GM12878 (cell line): ENCODE measurements around the gene SLC26A8.

Experiments
- CHD2 ChIP-seq: IDR thresholded peaks from 2 replicates; pipeline ENCODE4 v1.6.1; 2011; ENCODE audit warnings: low read depth, low read length, improper control_type of control experiment, borderline replicate concordance
- CTCF ChIP-seq, 3 experiments: IDR thresholded peaks in 2 of 3; conservative IDR thresholded peaks in 1 of 3; 2 replicates each; pipeline ENCODE4 v1.5.1; 2011; ENCODE audit warnings: low read depth in 3 of 3, low read length in 3 of 3, mild to moderate bottlenecking in 3 of 3, control low read depth in 2 of 3, moderate library complexity in 2 of 3, inconsistent platforms in 1 of 3, mixed read lengths in 1 of 3; ENCODE audit not compliant: control insufficient read depth in 2 of 3, insufficient read depth in 1 of 3; ENCODE audit errors: extremely low read depth in 1 of 3
- SKIL ChIP-seq: fragments of 450-650 bp; IDR thresholded peaks from 2 replicates; pipeline ENCODE4 v1.6.1; 2017; ENCODE audit warnings: mild to moderate bottlenecking, low read depth, inconsistent platforms; ENCODE audit not compliant: poor library complexity, severe bottlenecking
- ZBTB33 ChIP-seq: fragments of 450-650 bp; IDR thresholded peaks from 2 replicates; pipeline ENCODE4 v1.6.1; 2017; ENCODE audit warnings: mild to moderate bottlenecking

- TF ChIP-seq CTCF (IDR thresholded peaks at IDR 0.05 in 2 of 3, conservative IDR thresholded peaks at IDR 0.05 in 1 of 3; ENCODE audit: control insufficient read depth in 2 of 3, extremely low read depth in 1 of 3, insufficient read depth in 1 of 3, low read depth in 3 of 3, low read length in 3 of 3) (no peak), SKIL (no peak), ZBTB33 (no peak), CHD2 (no peak)
Observed at GRCh38 chr6:35984701-35985100, 39.7 kb downstream of the SLC26A8 start.
